ENCODE measurements around the gene RSPH3. TPM values are rescaled to one million over a fixed set of nuclear protein-coding genes. Genes with fewer than 3 reads are reported as not detected.
"Not testable (repeated sequence)": the region's sequence is repeated elsewhere in the genome, so short reads cannot be mapped to it uniquely, and the experiment has no call there.

The RSPH3 gene
- polyA plus RNA-seq, 4 donors, result 5.1 to 12.5 (median 6.1) TPM

DNA sequence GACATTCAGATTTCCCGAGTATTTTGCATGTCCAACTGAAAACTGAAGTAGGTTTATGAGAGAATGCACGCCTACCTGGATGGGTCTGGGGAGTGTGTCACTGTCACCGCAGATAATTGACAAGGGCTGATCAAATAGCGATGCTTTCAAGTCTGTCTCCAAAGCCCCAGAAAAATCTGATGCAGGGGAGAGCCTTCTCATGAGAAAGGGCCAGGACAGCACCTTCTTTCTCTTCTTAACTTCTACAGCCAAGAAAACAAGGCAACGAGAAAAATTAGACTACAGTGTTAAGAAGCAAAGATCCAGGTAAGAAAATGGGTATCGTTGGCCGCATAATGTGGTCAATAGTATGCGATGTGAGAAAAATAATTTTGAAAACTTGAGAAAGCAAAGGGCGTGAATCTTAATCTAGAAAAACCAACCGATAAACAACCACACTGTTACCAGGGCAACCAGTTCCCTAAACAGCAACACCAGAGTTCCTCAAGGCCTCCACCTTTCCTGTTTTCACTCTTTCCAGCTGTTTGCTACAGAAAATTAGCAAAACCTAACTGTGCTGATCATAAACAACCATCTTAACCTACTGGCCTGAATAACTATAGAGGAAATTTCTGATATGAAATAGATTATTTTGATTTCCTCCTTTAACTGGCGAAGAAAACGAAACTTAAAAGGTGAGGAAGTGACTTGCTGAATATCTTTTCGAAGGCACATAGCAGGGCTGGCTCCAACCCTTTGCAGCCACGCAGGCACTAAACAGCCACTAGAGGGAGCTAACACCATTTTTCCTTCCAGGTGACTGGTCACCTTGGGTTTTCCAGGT is 42.2 kb upstream of the RSPH3 start:
- 34 to 47% (median 42%) methylated on average over 14 of the region's 14 CpGs for WGBS, 3 donors
- Histone ChIP-seq H3K36me3 (ENCODE audit: control insufficient read depth in 3 of 3, insufficient read depth in 2 of 3, low read depth in 1 of 3, low read length in 3 of 3) (peaks cover 0 to 2% (median 0%) of the 10 kb centered on the region in 3 donors), H3K4me3 (ENCODE audit: low read depth in 1 of 3, low read length in 3 of 3) (peak overlapping the region in 2 of 3 donors; percentile 4 to 32), H3K4me1 (ENCODE audit: control insufficient read depth in 3 of 3, insufficient read depth in 2 of 3, low read depth in 1 of 3, low read length in 2 of 3) (peaks cover 0 to 4% (median 0%) of the 10 kb centered on the region in 3 donors), H3K27ac (ENCODE audit: low read depth in 1 of 3, low read length in 2 of 3) (peak overlapping the region in 1 of 3 donors; percentile 72), H3K27me3 (ENCODE audit: control insufficient read depth in 3 of 3, insufficient read depth in 3 of 3, low read length in 3 of 3) (peaks cover 0 to 4% (median 0%) of the 10 kb centered on the region in 3 donors), H3K9me3 (ENCODE audit: control insufficient read depth in 2 of 2, insufficient read depth in 1 of 2, low read depth in 1 of 2, low read length in 1 of 2) (no peaks in the 10 kb centered on the region)
- FAIRE-seq (no peak), DNase-seq (peak; percentile 85 to 94)

- FAIRE-seq (no peak), DNase-seq (no peak)
- H3K27ac ChIP-seq (ENCODE audit: low read depth in 1 of 3, low read length in 2 of 3), result peak overlapping the region in 1 of 3 donors; percentile 53
- peaks cover 0 to 4% (median 0%) of the 10 kb centered on the region in 3 donors for H3K27me3 ChIP-seq (ENCODE audit: control insufficient read depth in 3 of 3, insufficient read depth in 3 of 3, low read length in 3 of 3)
- H3K4me3 ChIP-seq (ENCODE audit: low read depth in 1 of 3, low read length in 3 of 3), result no peak overlapping the region
- 80 to 88% (median 87%) methylated on average over 7 of the region's 7 CpGs for WGBS, 3 donors
- peaks cover 0 to 2% (median 0%) of the 10 kb centered on the region in 3 donors for H3K36me3 ChIP-seq (ENCODE audit: control insufficient read depth in 3 of 3, insufficient read depth in 2 of 3, low read depth in 1 of 3, low read length in 3 of 3)
- H3K9me3 ChIP-seq (ENCODE audit: control insufficient read depth in 2 of 2, insufficient read depth in 1 of 2, low read depth in 1 of 2, low read length in 1 of 2), result no peaks in the 10 kb centered on the region
- peaks cover 0 to 4% (median 0%) of the 10 kb centered on the region in 3 donors for H3K4me1 ChIP-seq (ENCODE audit: control insufficient read depth in 3 of 3, insufficient read depth in 2 of 3, low read depth in 1 of 3, low read length in 2 of 3)
Observed at GRCh38 chr6:159041181-159041580, 41.2 kb upstream of the RSPH3 start.

GRCh38 chr6:159039885-159040258 is 39.9 kb upstream of the RSPH3 start:
- Histone ChIP-seq H3K36me3 (ENCODE audit: control insufficient read depth in 3 of 3, insufficient read depth in 2 of 3, low read depth in 1 of 3, low read length in 3 of 3) (peaks cover 0 to 2% (median 2%) of the 10 kb centered on the region in 3 donors), H3K27ac (ENCODE audit: low read depth in 1 of 3, low read length in 2 of 3) (no peak overlapping the region), H3K27me3 (ENCODE audit: control insufficient read depth in 3 of 3, insufficient read depth in 3 of 3, low read length in 3 of 3) (peaks cover 0 to 4% (median 0%) of the 10 kb centered on the region in 3 donors), H3K9me3 (ENCODE audit: control insufficient read depth in 2 of 2, insufficient read depth in 1 of 2, low read depth in 1 of 2, low read length in 1 of 2) (no peaks in the 10 kb centered on the region), H3K4me3 (ENCODE audit: low read depth in 1 of 3, low read length in 3 of 3) (no peak overlapping the region), H3K4me1 (ENCODE audit: control insufficient read depth in 3 of 3, insufficient read depth in 2 of 3, low read depth in 1 of 3, low read length in 2 of 3) (peaks cover 0 to 4% (median 0%) of the 10 kb centered on the region in 3 donors)
- DNase-seq (no peak), FAIRE-seq (peak; percentile 53)
- WGBS, 3 donors, result 64 to 80% (median 66%) methylated on average over 1 of the region's 1 CpG

DNA sequence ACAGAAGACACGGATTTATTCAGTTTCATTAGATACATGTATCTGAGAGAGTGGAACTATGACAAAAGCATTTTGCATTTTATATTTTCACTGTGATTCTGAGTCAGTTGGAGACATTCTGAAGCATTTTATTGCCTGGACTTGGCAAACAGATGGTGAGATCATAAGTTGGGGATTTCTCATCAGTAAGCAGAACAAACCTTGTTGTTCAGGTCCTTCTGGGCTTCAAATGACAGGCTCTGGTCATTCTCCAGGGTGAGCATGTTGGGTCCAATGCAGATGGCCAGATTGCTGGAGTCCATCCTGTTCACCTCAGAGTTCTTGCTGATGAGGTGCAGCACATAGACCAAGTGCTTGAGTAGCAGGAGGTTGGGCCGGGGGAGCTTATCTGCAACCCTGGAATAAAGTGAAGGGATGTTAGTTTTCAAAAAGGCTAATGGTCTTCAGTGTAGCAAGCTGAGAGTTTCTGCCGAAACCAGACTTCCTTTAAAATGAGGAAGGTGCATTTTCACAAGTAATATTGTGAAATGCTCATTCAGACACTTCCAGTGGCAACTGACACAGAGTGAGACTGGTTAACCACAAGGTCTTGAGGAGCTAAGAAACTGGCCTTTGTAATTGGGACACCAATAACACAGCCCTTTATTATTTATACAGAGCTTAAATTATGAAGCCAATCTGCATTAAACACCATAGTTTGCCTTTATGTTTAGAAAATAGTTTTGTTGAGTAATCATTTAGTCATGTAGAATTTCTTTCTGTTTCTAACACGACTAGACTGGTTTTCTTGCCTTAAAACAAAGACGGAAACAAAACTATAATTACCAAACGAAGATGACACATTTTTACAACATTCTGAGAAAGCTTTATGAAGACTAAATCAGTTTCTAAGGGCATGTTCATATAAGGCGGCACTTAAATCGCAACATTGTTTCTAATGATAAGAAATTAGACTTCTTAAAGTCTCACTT is 39.2 kb upstream of the RSPH3 start:
- no peaks in the 10 kb centered on the region for H3K27me3 ChIP-seq (ENCODE audit: control insufficient read depth in 3 of 3, insufficient read depth in 3 of 3, low read length in 3 of 3)
- WGBS, 3 donors, result 56 to 78% (median 60%) methylated on average over 8 of the region's 8 CpGs
- H3K4me3 ChIP-seq (ENCODE audit: low read depth in 1 of 3, low read length in 3 of 3), result no peak overlapping the region
- H3K27ac ChIP-seq (ENCODE audit: low read depth in 1 of 3, low read length in 2 of 3), result peak overlapping the region in 1 of 3 donors; percentile 69
- H3K9me3 ChIP-seq (ENCODE audit: control insufficient read depth in 2 of 2, insufficient read depth in 1 of 2, low read depth in 1 of 2, low read length in 1 of 2), result no peaks in the 10 kb centered on the region
- peaks cover 0 to 2% (median 2%) of the 10 kb centered on the region in 3 donors for H3K36me3 ChIP-seq (ENCODE audit: control insufficient read depth in 3 of 3, insufficient read depth in 2 of 3, low read depth in 1 of 3, low read length in 3 of 3)
- DNase-seq, result peak in 1 of 2 donors; percentile 25
- no peak for FAIRE-seq
- H3K4me1 ChIP-seq (ENCODE audit: control insufficient read depth in 3 of 3, insufficient read depth in 2 of 3, low read depth in 1 of 3, low read length in 2 of 3), result peaks cover 0 to 4% (median 0%) of the 10 kb centered on the region in 3 donors

- 82 to 86% (median 84%) methylated on average over 12 of the region's 12 CpGs for WGBS, 3 donors
- not testable (repeated sequence) for H3K36me3 ChIP-seq (ENCODE audit: control insufficient read depth in 3 of 3, insufficient read depth in 2 of 3, low read depth in 1 of 3, low read length in 3 of 3); H3K27me3 ChIP-seq (ENCODE audit: control insufficient read depth in 3 of 3, insufficient read depth in 3 of 3, low read length in 3 of 3); H3K4me1 ChIP-seq (ENCODE audit: control insufficient read depth in 3 of 3, insufficient read depth in 2 of 3, low read depth in 1 of 3, low read length in 2 of 3); H3K4me3 ChIP-seq (ENCODE audit: low read depth in 1 of 3, low read length in 3 of 3); FAIRE-seq; DNase-seq; H3K9me3 ChIP-seq (ENCODE audit: control insufficient read depth in 2 of 2, insufficient read depth in 1 of 2, low read depth in 1 of 2, low read length in 1 of 2); H3K27ac ChIP-seq (ENCODE audit: low read depth in 1 of 3, low read length in 2 of 3)
Observed at GRCh38 chr6:159038318-159038717, 38.3 kb upstream of the RSPH3 start.

GRCh38 chr6:159037756-159038290 is 37.8 kb upstream of the RSPH3 start:
- DNase-seq (no peak), FAIRE-seq (no peak)
- no peaks in the 10 kb centered on the region for H3K9me3 ChIP-seq (ENCODE audit: control insufficient read depth in 2 of 2, insufficient read depth in 1 of 2, low read depth in 1 of 2, low read length in 1 of 2)
- 64 to 71% (median 68%) methylated on average over 5 of the region's 5 CpGs for WGBS, 3 donors
- H3K4me1 ChIP-seq (ENCODE audit: control insufficient read depth in 3 of 3, insufficient read depth in 2 of 3, low read depth in 1 of 3, low read length in 2 of 3), result peaks cover 0 to 4% (median 0%) of the 10 kb centered on the region in 3 donors
- H3K27ac ChIP-seq (ENCODE audit: low read depth in 1 of 3, low read length in 2 of 3), result no peak overlapping the region
- H3K36me3 ChIP-seq (ENCODE audit: control insufficient read depth in 3 of 3, insufficient read depth in 2 of 3, low read depth in 1 of 3, low read length in 3 of 3), result peaks cover 0 to 2% (median 2%) of the 10 kb centered on the region in 3 donors
- no peaks in the 10 kb centered on the region for H3K27me3 ChIP-seq (ENCODE audit: control insufficient read depth in 3 of 3, insufficient read depth in 3 of 3, low read length in 3 of 3)
- H3K4me3 ChIP-seq (ENCODE audit: low read depth in 1 of 3, low read length in 3 of 3), result no peak overlapping the region

GRCh38 chr6:159036673-159037072 is 36.7 kb upstream of the RSPH3 start:
- no peak for FAIRE-seq
- H3K27me3 ChIP-seq (ENCODE audit: control insufficient read depth in 3 of 3, insufficient read depth in 3 of 3, low read length in 3 of 3), result no peaks in the 10 kb centered on the region
- 86 to 97% (median 92%) methylated on average over 13 to 14 of the region's 14 CpGs for WGBS, 3 donors
- H3K9me3 ChIP-seq (ENCODE audit: control insufficient read depth in 2 of 2, insufficient read depth in 1 of 2, low read depth in 1 of 2, low read length in 1 of 2), result no peaks in the 10 kb centered on the region
- DNase-seq, result no peak
- no peaks in the 10 kb centered on the region for H3K4me1 ChIP-seq (ENCODE audit: control insufficient read depth in 3 of 3, insufficient read depth in 2 of 3, low read depth in 1 of 3, low read length in 2 of 3)
- peaks cover 0 to 2% (median 2%) of the 10 kb centered on the region in 3 donors for H3K36me3 ChIP-seq (ENCODE audit: control insufficient read depth in 3 of 3, insufficient read depth in 2 of 3, low read depth in 1 of 3, low read length in 3 of 3)
- H3K4me3 ChIP-seq (ENCODE audit: low read depth in 1 of 3, low read length in 3 of 3), result no peak overlapping the region
- no peak overlapping the region for H3K27ac ChIP-seq (ENCODE audit: low read depth in 1 of 3, low read length in 2 of 3)

GRCh38 chr6:159035891-159036290 is 35.9 kb upstream of the RSPH3 start:
- Histone ChIP-seq H3K27me3 (ENCODE audit: control insufficient read depth in 3 of 3, insufficient read depth in 3 of 3, low read length in 3 of 3) (no peaks in the 10 kb centered on the region), H3K4me1 (ENCODE audit: control insufficient read depth in 3 of 3, insufficient read depth in 2 of 3, low read depth in 1 of 3, low read length in 2 of 3) (no peaks in the 10 kb centered on the region), H3K9me3 (ENCODE audit: control insufficient read depth in 2 of 2, insufficient read depth in 1 of 2, low read depth in 1 of 2, low read length in 1 of 2) (no peaks in the 10 kb centered on the region), H3K36me3 (ENCODE audit: control insufficient read depth in 3 of 3, insufficient read depth in 2 of 3, low read depth in 1 of 3, low read length in 3 of 3) (peaks cover 0 to 2% (median 2%) of the 10 kb centered on the region in 3 donors), H3K27ac (ENCODE audit: low read depth in 1 of 3, low read length in 2 of 3) (no peak overlapping the region), H3K4me3 (ENCODE audit: low read depth in 1 of 3, low read length in 3 of 3) (no peak overlapping the region)
- WGBS, 3 donors, result 86 to 91% (median 89%) methylated on average over 17 of the region's 17 CpGs
- DNase-seq (no peak), FAIRE-seq (no peak)

Data from small intestine (tissue), 7 donors.